Sigmoid colon (tissue), 4 donors: ENCODE measurements around the gene DIAPH1.

ENCODE experiments used
- EP300 ChIP-seq, 4 donors: sonication (generic); formaldehyde crosslinking; IDR thresholded peaks; one replicate each; pipeline ENCODE4 v1.6.1; 2017; ENCODE audit warnings: antibody characterized with exemption in 4 of 4
- POLR2A ChIP-seq, 2 donors: fragments of 450-650 bp; IDR thresholded peaks; one replicate each; pipeline ENCODE4 v1.6.1; 2016; ENCODE audit warnings: antibody characterized with exemption in 2 of 2, mild to moderate bottlenecking in 2 of 2, moderate library complexity in 2 of 2
- TF ChIP-seq, protein P1 (sequence below), 4 experiments: fragments of 450-650 bp in 3 of 4; fragments of 200-600 bp in 1 of 4; IDR thresholded peaks; one replicate each; pipeline ENCODE4 v1.5.1; 2016 to 2019; ENCODE audit warnings: antibody characterized with exemption in 4 of 4, mild to moderate bottlenecking in 3 of 4, moderate library complexity in 2 of 4

DNA sequence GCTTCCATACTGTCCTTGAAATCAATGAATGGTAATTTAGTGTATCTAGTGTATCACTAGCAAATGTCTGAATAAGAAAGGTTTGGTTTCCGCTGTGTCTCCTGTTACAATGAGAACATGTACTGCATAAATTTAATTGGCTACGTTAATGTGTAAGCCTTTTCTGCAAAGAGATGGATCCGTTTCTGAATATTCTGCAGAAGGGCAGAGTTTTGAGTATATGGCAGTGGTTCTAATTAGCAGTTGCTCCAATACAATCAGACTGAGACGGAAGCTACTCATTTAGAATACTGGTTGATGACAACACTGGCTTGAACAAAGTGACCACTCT, 134.5 kb downstream of the DIAPH1 start:
- TF ChIP-seq, protein P1, sequence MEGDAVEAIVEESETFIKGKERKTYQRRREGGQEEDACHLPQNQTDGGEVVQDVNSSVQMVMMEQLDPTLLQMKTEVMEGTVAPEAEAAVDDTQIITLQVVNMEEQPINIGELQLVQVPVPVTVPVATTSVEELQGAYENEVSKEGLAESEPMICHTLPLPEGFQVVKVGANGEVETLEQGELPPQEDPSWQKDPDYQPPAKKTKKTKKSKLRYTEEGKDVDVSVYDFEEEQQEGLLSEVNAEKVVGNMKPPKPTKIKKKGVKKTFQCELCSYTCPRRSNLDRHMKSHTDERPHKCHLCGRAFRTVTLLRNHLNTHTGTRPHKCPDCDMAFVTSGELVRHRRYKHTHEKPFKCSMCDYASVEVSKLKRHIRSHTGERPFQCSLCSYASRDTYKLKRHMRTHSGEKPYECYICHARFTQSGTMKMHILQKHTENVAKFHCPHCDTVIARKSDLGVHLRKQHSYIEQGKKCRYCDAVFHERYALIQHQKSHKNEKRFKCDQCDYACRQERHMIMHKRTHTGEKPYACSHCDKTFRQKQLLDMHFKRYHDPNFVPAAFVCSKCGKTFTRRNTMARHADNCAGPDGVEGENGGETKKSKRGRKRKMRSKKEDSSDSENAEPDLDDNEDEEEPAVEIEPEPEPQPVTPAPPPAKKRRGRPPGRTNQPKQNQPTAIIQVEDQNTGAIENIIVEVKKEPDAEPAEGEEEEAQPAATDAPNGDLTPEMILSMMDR (IDR thresholded peaks at IDR 0.05), result no peak
- TF ChIP-seq POLR2A (IDR thresholded peaks at IDR 0.05), result no peak
- no peak for TF ChIP-seq EP300 (IDR thresholded peaks at IDR 0.05)
